Central memory CD4-positive, alpha-beta T cell (primary cell): ENCODE results near the gene CAPN6.
A peak's percentile ranks its signal among the peaks of the same experiment; 100 is the strongest.

Source experiments
- DNase-seq: peaks from one replicate; pipeline ENCODE4 v3.0.0; 2022
- total RNA-seq, 3 experiments: gene quantifications; one replicate each; lab custom pipeline; 2026; lab: John Stamatoyannopoulos, UW

The CAPN6 gene
- 0 reads per million in 3 experiments for total RNA-seq

- no peak for DNase-seq
Observed at GRCh38 chrX:111270339-111270738, at the start of gene CAPN6. Gene CAPN6, minus strand, starts transcription at chrX:111270483. Its CDS starts 6,547 bp downstream, at chrX:111263936.

- DNase-seq: no peak
Observed at GRCh38 chrX:111319451-111319850, 49.2 kb upstream of the CAPN6 start.

- no peak for DNase-seq
Observed at GRCh38 chrX:111318901-111319300, 48.6 kb upstream of the CAPN6 start.

- no peak for DNase-seq
Observed at GRCh38 chrX:111309083-111309482, 38.8 kb upstream of the CAPN6 start.

GRCh38 chrX:111308039-111308438, 37.8 kb upstream of the CAPN6 start:
- no peak for DNase-seq

GRCh38 chrX:111302284-111302683, 32.0 kb upstream of the CAPN6 start:
- no peak for DNase-seq

GRCh38 chrX:111288841-111289240, 18.6 kb upstream of the CAPN6 start:
- no peak for DNase-seq

GRCh38 chrX:111284631-111285293, 14.5 kb upstream of the CAPN6 start:
- no peak for DNase-seq

GRCh38 chrX:111283446-111283845, 13.2 kb upstream of the CAPN6 start:
- DNase-seq: no peak

- no peak for DNase-seq
Observed at GRCh38 chrX:111282991-111283390, 12.7 kb upstream of the CAPN6 start.

GRCh38 chrX:111282139-111282538, 11.9 kb upstream of the CAPN6 start:
- no peak for DNase-seq

- no peak for DNase-seq
Observed at GRCh38 chrX:111268506-111268905, 1.8 kb downstream of the CAPN6 start.

GRCh38 chrX:111265486-111265885, 4.8 kb downstream of the CAPN6 start:
- no peak for DNase-seq

GRCh38 chrX:111264385-111264784, 5.9 kb downstream of the CAPN6 start:
- no peak for DNase-seq

GRCh38 chrX:111262086-111262485, 8.2 kb downstream of the CAPN6 start:
- DNase-seq: no peak

- no peak for DNase-seq
Observed at GRCh38 chrX:111260451-111260850, 9.8 kb downstream of the CAPN6 start.

GRCh38 chrX:111259559-111259958, 10.7 kb downstream of the CAPN6 start:
- DNase-seq: no peak

GRCh38 chrX:111257733-111258132, 12.6 kb downstream of the CAPN6 start:
- no peak for DNase-seq

- DNase-seq: no peak
Observed at GRCh38 chrX:111254896-111255693, 15.2 kb downstream of the CAPN6 start.

- DNase-seq: peak; percentile 1
Observed at GRCh38 chrX:111244235-111244750, 26.0 kb downstream of the CAPN6 start.

- no peak for DNase-seq
Observed at GRCh38 chrX:111216293-111216801, 53.9 kb downstream of the CAPN6 start.

- no peak for DNase-seq
Observed at GRCh38 chrX:111207851-111208250, 62.4 kb downstream of the CAPN6 start.

- no peak for DNase-seq
Observed at GRCh38 chrX:111200327-111200726, 70.0 kb downstream of the CAPN6 start.

GRCh38 chrX:111199505-111199904, 70.8 kb downstream of the CAPN6 start:
- no peak for DNase-seq
